AG04449 (cell line): ENCODE data around the gene LPP.

Experiments
- CTCF ChIA-PET: fragments of 350-600 bp; formaldehyde crosslinking; extraction: SDS; loops from one replicate; lab custom pipeline; 2021; ENCODE audit warnings: antibody characterized with exemption; lab: Yijun Ruan, JAX
- POLR2A ChIA-PET: fragments of 400-600, 350-600 bp; formaldehyde crosslinking; extraction: SDS; loops from one replicate; lab custom pipeline; 2020; ENCODE audit warnings: antibody characterized with exemption, inconsistent platforms; lab: Yijun Ruan, JAX
- DNase-seq: peaks from one replicate; pipeline ENCODE4 v3.0.0-alpha.2; 2010; ENCODE audit warnings: low read depth, low spot score
- H3K4me3 ChIP-seq: 2 replicates; pipeline ENCODE4 v1.5.1; 2011; ENCODE audit warnings: low read depth, mild to moderate bottlenecking, control low read depth, low read length
- TF ChIP-seq, protein P1 (sequence below): IDR thresholded peaks from one replicate; pipeline ENCODE4 v1.5.1; 2011; ENCODE audit warnings: mild to moderate bottlenecking, moderate library complexity, low read length, control low read depth, inconsistent platforms; ENCODE audit not compliant: insufficient read depth; ENCODE audit errors: missing control alignments

LPP gene

DNA sequence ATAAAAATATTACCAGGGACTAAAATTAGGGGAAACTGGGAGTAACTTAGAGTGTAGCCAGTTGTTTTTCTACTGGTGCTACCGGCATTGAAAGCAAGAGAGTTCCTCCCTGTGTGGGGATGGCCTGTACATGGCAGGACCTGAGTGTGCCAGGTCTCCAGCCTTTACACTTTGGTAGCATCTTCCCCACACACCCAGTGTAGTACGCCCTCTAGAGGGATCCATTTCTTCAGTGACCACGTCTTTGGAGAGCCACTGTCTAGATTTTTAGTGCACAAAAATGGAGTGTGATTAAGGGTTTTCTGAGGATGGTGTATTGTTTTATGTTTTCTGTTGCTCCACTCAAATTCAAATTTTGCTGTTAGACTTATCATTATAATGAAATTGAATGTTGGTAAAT is 510.8 kb downstream of the LPP start:
- DNase-seq = no peak
- POLR2A ChIA-PET = no interaction called here
- H3K4me3 ChIP-seq = no peak overlapping the region
- TF ChIP-seq, protein P1, sequence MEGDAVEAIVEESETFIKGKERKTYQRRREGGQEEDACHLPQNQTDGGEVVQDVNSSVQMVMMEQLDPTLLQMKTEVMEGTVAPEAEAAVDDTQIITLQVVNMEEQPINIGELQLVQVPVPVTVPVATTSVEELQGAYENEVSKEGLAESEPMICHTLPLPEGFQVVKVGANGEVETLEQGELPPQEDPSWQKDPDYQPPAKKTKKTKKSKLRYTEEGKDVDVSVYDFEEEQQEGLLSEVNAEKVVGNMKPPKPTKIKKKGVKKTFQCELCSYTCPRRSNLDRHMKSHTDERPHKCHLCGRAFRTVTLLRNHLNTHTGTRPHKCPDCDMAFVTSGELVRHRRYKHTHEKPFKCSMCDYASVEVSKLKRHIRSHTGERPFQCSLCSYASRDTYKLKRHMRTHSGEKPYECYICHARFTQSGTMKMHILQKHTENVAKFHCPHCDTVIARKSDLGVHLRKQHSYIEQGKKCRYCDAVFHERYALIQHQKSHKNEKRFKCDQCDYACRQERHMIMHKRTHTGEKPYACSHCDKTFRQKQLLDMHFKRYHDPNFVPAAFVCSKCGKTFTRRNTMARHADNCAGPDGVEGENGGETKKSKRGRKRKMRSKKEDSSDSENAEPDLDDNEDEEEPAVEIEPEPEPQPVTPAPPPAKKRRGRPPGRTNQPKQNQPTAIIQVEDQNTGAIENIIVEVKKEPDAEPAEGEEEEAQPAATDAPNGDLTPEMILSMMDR = no peak
- CTCF ChIA-PET = interaction anchor here (0.5 to 2.2 kb wide), 3 partner anchors 11 to 33 kb away, joined by 3 to 4 read pairs (median 3); no protein-coding TSS in a partner anchor

GRCh38 chr3:188667926-188668325 is 514.0 kb downstream of the LPP start:
- TF ChIP-seq, protein P1 = no peak
- no peak overlapping the region for H3K4me3 ChIP-seq
- DNase-seq = no peak
- ChIA-PET POLR2A (interaction anchor here (1.4 kb wide), 1 partner anchor 922 kb away, joined by 4 read pairs; the partner anchor contains the start of gene BCL6), CTCF (interaction anchor here (0.6 to 2.0 kb wide), 3 partner anchors 8 to 928 kb away, joined by 3 to 7 read pairs (median 6); no protein-coding TSS in a partner anchor)

GRCh38 chr3:188670446-188670845 is 516.5 kb downstream of the LPP start:
- DNase-seq = no peak
- no peak overlapping the region for H3K4me3 ChIP-seq
- CTCF ChIA-PET = no interaction called here
- POLR2A ChIA-PET = no interaction called here
- TF ChIP-seq, protein P1 = no peak

DNA sequence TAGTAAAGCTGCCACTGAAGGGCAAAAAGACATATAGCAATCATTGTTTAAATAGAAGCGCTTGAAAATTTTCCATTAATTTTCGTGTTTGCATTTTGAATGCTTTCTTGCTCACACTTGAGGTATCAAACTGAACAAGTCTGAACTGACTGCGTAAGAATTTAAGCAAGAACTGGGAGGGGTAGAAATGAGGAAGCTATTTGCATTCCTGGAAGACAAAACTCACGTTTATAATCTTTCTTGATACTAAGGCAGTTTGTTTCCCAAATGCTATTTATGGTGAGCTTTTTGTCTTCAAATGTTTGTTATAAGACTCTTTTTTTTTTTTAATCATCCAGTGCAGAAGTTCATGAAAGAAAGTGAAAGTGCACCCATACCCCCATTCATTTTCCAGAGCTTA is 518.0 kb downstream of the LPP start:
- no peak overlapping the region for H3K4me3 ChIP-seq
- ChIA-PET CTCF (interaction anchor here (2.1 kb wide), 2 partner anchors 282 to 931 kb away, joined by 7 to 12 read pairs; no protein-coding TSS in a partner anchor), POLR2A (no interaction called here)
- TF ChIP-seq, protein P1 = no peak
- DNase-seq = no peak

- DNase-seq = no peak
- TF ChIP-seq, protein P1 = no peak
- ChIA-PET POLR2A (no interaction called here), CTCF (interaction anchor here (0.6 to 2.1 kb wide), 4 partner anchors 8 to 932 kb away, joined by 3 to 12 read pairs (median 5); no protein-coding TSS in a partner anchor)
- no peak overlapping the region for H3K4me3 ChIP-seq
Observed at GRCh38 chr3:188672840-188673239, 518.9 kb downstream of the LPP start.

DNA sequence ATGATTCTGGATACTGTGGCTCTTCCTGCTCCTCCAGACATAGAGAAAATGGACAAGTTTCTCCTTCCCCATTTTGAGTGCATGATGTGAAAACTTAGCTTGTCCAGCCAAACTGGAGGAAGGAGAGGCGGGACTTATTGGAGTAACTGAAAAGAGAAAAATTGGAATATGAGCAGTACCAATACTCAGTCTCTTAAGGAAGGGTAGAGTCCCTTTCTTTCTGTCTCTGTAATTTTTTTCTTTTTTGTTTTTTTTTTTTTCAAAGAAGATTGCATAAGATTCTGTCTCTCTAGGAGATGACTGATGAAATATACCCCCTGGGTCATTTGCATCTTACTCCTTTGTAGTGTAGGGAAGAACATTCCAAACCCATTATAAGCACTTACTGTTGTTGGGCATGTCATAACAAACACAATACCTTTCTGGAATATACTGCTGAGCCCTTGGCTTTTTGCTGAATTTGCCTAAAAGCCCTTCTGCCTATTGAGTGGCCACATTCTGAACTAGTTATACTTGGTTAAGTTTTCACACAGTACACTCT is 519.8 kb downstream of the LPP start:
- POLR2A ChIA-PET = interaction anchor here (0.6 kb wide), 1 partner anchor 140 kb away, joined by 4 read pairs; no protein-coding TSS in a partner anchor
- CTCF ChIA-PET = interaction anchor here (1.0 to 2.1 kb wide), 3 partner anchors 280 to 933 kb away, joined by 3 to 12 read pairs (median 7); no protein-coding TSS in a partner anchor
- H3K4me3 ChIP-seq = no peak overlapping the region
- TF ChIP-seq, protein P1 = no peak
- no peak for DNase-seq
